HG03175 (cell line): ENCODE results near the gene ACER3.
"Not testable (repeated sequence)": the region's sequence is repeated elsewhere in the genome, so short reads cannot be mapped to it uniquely, and the experiment has no call there.

Source experiments
- ATAC-seq: cut with Tn5 transposase; IDR thresholded peaks from one replicate; pipeline ENCODE4 v1.9.1; 2021; ENCODE audit warnings: mild to moderate bottlenecking, moderate library complexity; ENCODE audit not compliant: unreplicated experiment

ACER3 gene

GRCh38 chr11:76987203-76987602 is 126.5 kb downstream of the ACER3 start:
- no peak for ATAC-seq

GRCh38 chr11:76990628-76991027 is 129.9 kb downstream of the ACER3 start:
- ATAC-seq, result no peak

- ATAC-seq, result no peak
These were observed 134.4 kb downstream of the ACER3 start for GRCh38 chr11:76995081-76995576.

DNA sequence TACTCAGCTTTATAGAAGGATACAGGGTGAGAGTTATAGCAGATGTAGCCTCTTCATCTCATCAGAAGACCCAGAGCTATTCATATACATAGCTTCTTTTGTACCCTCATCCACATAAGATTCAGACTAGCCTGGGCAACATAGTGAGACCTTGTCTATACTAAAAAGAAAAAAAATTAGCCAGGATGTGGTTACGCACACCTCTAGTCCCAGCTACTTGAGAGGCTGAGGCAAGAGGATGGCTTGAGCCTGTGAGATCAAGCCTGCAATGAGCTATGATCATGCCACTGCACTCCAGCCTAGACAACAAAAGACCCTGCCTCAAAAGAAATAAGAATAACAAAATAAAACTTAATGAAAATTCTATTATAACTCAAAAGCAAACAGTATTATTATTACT is 136.8 kb downstream of the ACER3 start:
- ATAC-seq, result no peak

DNA sequence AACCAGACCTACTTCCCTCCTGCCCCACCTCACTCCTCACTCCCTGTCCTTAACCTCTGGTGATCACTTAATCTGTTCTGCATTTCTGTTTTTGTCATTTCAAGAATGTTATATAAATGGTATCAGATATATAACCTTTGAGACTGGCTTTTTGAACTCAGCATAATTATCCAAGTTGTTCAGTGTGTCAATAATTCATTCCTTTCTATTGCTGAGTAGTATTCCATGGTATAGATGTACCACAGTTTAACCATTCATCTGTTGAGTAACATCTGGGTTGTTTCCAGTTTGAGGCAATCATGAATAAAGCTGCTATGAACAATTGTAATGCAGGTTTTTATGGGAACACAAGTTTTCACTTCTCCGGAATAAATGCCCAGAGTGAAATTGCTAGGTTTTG is 138.9 kb downstream of the ACER3 start:
- no peak for ATAC-seq

DNA sequence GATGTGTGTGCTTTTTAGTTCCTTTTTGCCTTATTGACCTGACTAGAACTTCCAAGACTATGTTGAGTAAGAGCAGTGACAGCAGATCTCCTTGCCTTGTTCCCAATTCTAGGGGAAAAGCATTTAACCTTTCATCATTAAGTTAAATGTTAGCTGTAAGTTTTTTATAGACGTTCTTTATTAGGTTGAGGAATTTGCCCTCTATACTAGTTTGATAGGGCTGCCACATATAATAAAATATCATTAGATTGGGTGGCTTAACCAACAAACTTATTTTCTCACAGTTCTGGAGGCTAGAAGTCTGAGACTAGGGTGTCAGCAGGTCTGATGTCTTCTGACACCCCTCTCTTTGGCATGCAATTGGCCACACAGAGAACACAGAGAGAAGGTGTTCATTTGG is 140.9 kb downstream of the ACER3 start:
- no peak for ATAC-seq

- no peak for ATAC-seq
These were observed 142.1 kb downstream of the ACER3 start for GRCh38 chr11:77002776-77003175.

DNA sequence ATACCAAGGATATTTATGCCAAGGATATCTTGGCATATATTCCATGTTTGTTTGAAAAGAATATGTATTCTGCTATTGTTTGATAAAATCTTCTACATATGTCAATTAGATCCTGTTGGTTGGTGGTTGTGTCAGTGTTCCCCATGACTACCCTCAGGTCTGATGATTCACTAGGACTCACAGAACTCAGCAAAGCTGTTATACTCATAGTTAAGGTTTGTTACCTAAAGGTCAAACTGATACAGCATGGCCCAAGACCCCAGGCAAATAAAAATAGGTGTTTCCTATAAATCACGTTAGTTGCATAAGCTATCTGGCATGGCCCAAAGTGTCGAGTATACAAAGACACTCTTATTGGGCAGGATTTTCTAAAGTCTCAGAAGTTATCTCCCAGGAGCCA is 143.2 kb downstream of the ACER3 start:
- no peak for ATAC-seq

DNA sequence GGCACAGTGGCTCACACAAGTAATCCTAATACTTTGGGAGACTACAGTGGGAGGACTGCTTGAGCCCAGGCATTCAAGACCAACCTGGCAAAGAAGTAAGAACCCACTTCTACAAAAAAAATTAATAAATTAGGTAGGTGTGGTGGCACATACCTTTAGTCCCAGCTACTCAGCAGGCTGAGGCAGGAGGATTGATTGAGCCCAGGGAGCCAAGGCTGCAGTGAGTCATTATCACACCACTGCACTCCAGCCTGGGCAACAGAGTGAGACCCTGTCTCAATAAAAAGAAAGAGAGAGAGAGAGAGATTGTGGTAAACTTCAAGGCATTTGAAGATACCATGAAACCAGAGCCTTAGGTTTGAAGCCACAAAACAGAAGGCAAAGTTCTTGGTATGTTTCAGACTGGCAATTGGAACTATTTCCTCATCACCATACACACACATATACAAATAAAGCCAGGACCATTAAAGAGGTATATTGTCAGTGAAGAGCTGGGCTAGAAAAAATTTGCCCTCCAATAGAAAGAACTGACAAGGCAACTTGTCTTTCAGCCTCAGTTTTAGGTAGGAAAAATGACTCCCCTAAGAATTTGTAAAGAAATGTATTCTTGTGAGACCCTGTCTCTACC is 148.9 kb downstream of the ACER3 start:
- ATAC-seq, result no peak

- ATAC-seq, result no peak
These were observed 154.0 kb downstream of the ACER3 start for GRCh38 chr11:77014669-77015068.

DNA sequence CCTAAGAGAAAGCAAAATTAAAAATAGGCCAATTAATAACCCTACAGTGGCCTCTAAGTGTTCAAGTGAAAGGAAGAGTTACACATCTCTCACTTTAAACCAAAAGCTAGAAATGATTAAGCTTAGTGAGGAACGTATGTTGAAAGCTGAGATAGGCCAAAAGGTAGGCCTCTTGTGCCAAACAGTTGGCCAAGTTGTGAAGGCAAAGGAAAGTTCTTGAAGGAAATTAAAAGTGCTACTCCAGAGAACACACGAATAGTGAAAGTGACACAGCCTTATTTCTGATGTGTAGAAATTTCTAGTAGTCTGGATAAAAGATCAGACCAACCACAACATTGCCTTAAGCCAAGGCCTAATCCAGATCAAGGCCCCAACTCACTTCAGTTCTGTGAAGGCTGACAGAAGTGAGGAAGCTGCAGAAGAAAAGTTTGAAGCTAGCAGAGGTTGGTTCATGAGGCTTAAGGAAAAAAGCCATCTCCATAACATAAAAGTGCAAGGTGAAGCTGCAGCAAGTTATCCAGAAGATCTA is 157.7 kb downstream of the ACER3 start:
- ATAC-seq, result not testable (repeated sequence)

DNA sequence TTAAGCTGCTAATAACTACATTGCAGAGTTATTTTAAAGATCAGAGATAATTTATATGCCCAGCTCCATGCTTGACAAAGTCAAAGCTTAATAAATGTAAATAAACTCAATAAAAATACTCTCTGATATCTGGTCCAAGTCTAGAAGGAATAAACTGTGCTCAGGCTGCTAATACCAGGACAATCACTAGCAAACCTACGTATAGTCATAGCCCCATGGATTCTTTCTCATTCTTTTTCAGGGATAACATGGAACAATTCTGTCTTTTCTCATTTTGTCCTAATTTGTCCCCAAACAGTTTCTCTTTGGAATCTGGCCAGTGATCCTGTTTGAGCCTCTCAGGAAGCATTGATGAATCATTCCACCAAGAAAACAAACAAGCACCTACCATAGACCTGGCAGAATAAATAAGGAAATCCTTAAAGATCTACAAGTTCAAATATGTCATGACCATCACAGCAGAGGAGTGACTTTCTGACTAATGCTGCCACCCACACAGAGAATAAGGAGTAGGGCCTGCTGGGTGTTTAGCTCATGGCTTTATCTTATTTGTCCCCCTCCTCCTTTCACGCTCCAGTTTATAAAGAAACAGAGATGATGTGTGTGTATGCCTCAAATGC is 159.4 kb downstream of the ACER3 start:
- no peak for ATAC-seq

- ATAC-seq, result no peak
These were observed 160.0 kb downstream of the ACER3 start for GRCh38 chr11:77020734-77021133.

- no peak for ATAC-seq
These were observed 164.0 kb downstream of the ACER3 start for GRCh38 chr11:77024745-77025144.

DNA sequence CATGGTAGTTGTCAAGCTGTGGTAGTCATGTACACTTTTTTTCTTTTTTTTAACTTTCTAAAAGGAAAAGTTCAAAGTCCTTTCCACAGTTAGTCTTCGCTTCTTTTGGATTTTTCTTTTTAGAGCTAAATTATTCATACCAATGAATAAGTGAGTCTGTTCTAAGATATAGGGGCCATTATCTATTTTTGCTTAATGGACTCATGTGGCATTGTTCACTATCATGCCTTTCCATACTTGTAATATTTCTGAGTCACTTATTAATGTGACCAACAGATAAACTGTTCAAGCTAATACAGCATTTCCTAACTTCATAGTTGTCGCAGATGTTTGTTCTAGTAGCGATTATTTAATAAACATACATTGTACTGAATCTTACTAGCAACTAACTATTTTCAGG is 165.5 kb downstream of the ACER3 start:
- no peak for ATAC-seq

DNA sequence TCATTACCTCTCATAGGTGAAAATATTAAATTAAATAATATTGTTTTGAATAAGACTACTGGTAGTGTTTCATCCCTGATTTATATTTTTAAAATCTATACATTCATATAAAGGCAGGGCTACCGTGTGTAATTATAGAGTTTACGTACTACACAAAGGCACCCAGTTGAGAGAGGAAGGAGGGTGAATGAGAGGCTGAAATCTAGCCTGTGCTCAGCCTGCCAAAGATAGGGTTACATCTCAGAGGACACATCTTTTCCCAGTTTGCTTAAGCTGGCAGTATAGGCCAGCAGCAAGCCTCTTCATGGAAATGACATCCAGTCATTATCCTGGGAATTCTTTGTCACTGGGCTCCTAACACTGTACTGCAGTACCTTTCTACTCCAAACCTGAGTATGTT is 166.0 kb downstream of the ACER3 start:
- ATAC-seq, result no peak

GRCh38 chr11:77027275-77027674 is 166.6 kb downstream of the ACER3 start:
- no peak for ATAC-seq

DNA sequence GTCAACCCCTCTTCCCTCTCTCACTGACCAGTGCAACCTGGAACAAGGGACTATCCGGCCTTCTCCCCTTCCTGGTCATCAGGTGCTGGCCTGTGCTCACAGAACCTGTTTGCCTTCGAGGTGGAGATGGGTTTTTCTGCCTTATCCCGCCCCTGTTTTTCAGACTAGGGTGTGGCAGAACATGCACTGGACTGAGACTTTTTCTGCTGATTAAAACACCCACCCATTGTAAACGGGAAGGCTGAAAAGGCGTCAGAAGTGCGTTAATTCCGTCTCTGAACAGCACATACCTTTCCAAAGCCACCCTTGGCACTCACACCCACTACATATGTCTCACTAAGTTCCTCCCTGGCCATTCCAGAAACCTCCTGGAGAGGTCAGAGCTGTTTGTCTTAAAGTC is 169.1 kb downstream of the ACER3 start:
- ATAC-seq, result no peak

GRCh38 chr11:77030834-77031414 is 170.2 kb downstream of the ACER3 start:
- ATAC-seq, result no peak

GRCh38 chr11:77031599-77031998 is 170.9 kb downstream of the ACER3 start:
- no peak for ATAC-seq

GRCh38 chr11:77035039-77035438 is 174.3 kb downstream of the ACER3 start:
- ATAC-seq, result no peak

- no peak for ATAC-seq
These were observed 174.9 kb downstream of the ACER3 start for GRCh38 chr11:77035580-77035979.
